T follicular helper cell (primary cell): Measurements from ENCODE around the gene PKHD1.

Experiments
- DNase-seq: peaks from one replicate; pipeline ENCODE4 v3.0.0-alpha.2; 2020; ENCODE audit warnings: low read depth

The PKHD1 gene

GRCh38 chr6:51793393-51793792 is 294.0 kb downstream of the PKHD1 start:
- DNase-seq, result no peak

- DNase-seq, result no peak
These were observed 295.0 kb downstream of the PKHD1 start for GRCh38 chr6:51792273-51793030.

GRCh38 chr6:51790946-51791345 is 296.5 kb downstream of the PKHD1 start:
- no peak for DNase-seq

GRCh38 chr6:51788121-51788520 is 299.3 kb downstream of the PKHD1 start:
- no peak for DNase-seq

GRCh38 chr6:51778666-51779065 is 308.7 kb downstream of the PKHD1 start:
- DNase-seq, result no peak

- DNase-seq, result no peak
These were observed 309.8 kb downstream of the PKHD1 start for GRCh38 chr6:51777618-51778017.

- no peak for DNase-seq
These were observed 311.2 kb downstream of the PKHD1 start for GRCh38 chr6:51775942-51776860.

- no peak for DNase-seq
These were observed 319.3 kb downstream of the PKHD1 start for GRCh38 chr6:51768087-51768486.

GRCh38 chr6:51765230-51765629 is 322.2 kb downstream of the PKHD1 start:
- DNase-seq, result no peak

GRCh38 chr6:51753635-51754034 is 333.8 kb downstream of the PKHD1 start:
- no peak for DNase-seq

GRCh38 chr6:51743999-51744398 is 343.4 kb downstream of the PKHD1 start:
- no peak for DNase-seq

GRCh38 chr6:51740658-51741057 is 346.8 kb downstream of the PKHD1 start:
- DNase-seq, result no peak

- DNase-seq, result no peak
These were observed 348.8 kb downstream of the PKHD1 start for GRCh38 chr6:51738614-51739013.

- DNase-seq, result no peak
These were observed 349.6 kb downstream of the PKHD1 start for GRCh38 chr6:51737580-51738360.

GRCh38 chr6:51725155-51725554 is 362.3 kb downstream of the PKHD1 start:
- DNase-seq, result no peak

- no peak for DNase-seq
These were observed 367.1 kb downstream of the PKHD1 start for GRCh38 chr6:51720327-51720726.

- DNase-seq, result no peak
These were observed 368.1 kb downstream of the PKHD1 start for GRCh38 chr6:51719297-51719696.

- DNase-seq, result no peak
These were observed 368.9 kb downstream of the PKHD1 start for GRCh38 chr6:51718533-51718932.

GRCh38 chr6:51717477-51717876 is 369.9 kb downstream of the PKHD1 start:
- no peak for DNase-seq

- DNase-seq, result no peak
These were observed 375.5 kb downstream of the PKHD1 start for GRCh38 chr6:51711876-51712275.

- DNase-seq, result no peak
These were observed 381.3 kb downstream of the PKHD1 start for GRCh38 chr6:51706086-51706485.

GRCh38 chr6:51704932-51705540 is 382.4 kb downstream of the PKHD1 start:
- no peak for DNase-seq
